H1 (cell line): ENCODE measurements around the gene ASGR1.

Experiments
- CBX5 ChIP-seq: fragments of 300-800, 300-1000 bp; sonication (generic); IDR thresholded peaks from 2 replicates; pipeline ENCODE4 v1.7.1; 2016; ENCODE audit warnings: antibody characterized with exemption, low read length, low read depth
- CEBPB ChIP-seq: IDR thresholded peaks from 2 replicates; pipeline ENCODE4 v1.6.1; 2012; ENCODE audit warnings: low read depth, low read length
- CTCF ChIP-seq, 3 experiments: IDR thresholded peaks; 1 replicate in 2 of 3; 2 replicates in 1 of 3; pipeline versions ENCODE4 v1.5.1 to v1.6.1; 2011; ENCODE audit warnings: low read length in 3 of 3, mild to moderate bottlenecking in 3 of 3, inconsistent platforms in 2 of 3, low read depth in 1 of 3, moderate library complexity in 1 of 3; ENCODE audit not compliant: insufficient read depth in 1 of 3; ENCODE audit errors: control extremely low read depth in 1 of 3
- FOSL1 ChIP-seq: IDR thresholded peaks from 2 replicates; pipeline ENCODE4 v1.6.1; 2011; ENCODE audit warnings: mild to moderate bottlenecking, low read depth, low read length, moderate library complexity; ENCODE audit not compliant: insufficient read depth
- GABPA ChIP-seq: IDR thresholded peaks from 2 replicates; pipeline ENCODE4 v1.6.1; 2011; ENCODE audit warnings: mild to moderate bottlenecking, low read length, moderate library complexity, borderline replicate concordance; ENCODE audit not compliant: insufficient read depth
- MAX ChIP-seq: IDR thresholded peaks from 2 replicates; pipeline ENCODE4 v1.6.1; 2012; ENCODE audit warnings: inconsistent platforms
- POLR2A ChIP-seq, 2 experiments: IDR thresholded peaks; 1 replicate in 1 of 2; 2 replicates in 1 of 2; pipeline ENCODE4 v1.6.1; 2011; ENCODE audit warnings: low read depth in 2 of 2, low read length in 2 of 2, mild to moderate bottlenecking in 2 of 2; ENCODE audit errors: control extremely low read depth in 1 of 2
- RAD21 ChIP-seq, 2 experiments: IDR thresholded peaks in 1 of 2; conservative IDR thresholded peaks in 1 of 2; 2 replicates each; pipeline ENCODE4 v1.6.1; 2011; ENCODE audit warnings: low read depth in 2 of 2, low read length in 2 of 2, improper control_type of control experiment in 1 of 2, inconsistent platforms in 1 of 2, mild to moderate bottlenecking in 1 of 2, moderate library complexity in 1 of 2
- SP2 ChIP-seq: IDR thresholded peaks from 2 replicates; pipeline ENCODE4 v1.6.1; 2012; ENCODE audit warnings: mild to moderate bottlenecking, low read length, inconsistent platforms
- SRF ChIP-seq: IDR thresholded peaks from 2 replicates; pipeline ENCODE4 v1.6.1; 2011; ENCODE audit warnings: mild to moderate bottlenecking, low read depth, low read length, moderate library complexity

- TF ChIP-seq CTCF (IDR thresholded peaks at IDR 0.05; ENCODE audit: control extremely low read depth in 1 of 3, insufficient read depth in 1 of 3, low read depth in 1 of 3, low read length in 3 of 3) = no peak
- no peak for TF ChIP-seq CBX5
- no peak for TF ChIP-seq RAD21 (IDR thresholded peaks at IDR 0.05 in 1 of 2, conservative IDR thresholded peaks at IDR 0.05 in 1 of 2; ENCODE audit: low read depth in 2 of 2, low read length in 2 of 2)
- no peak for TF ChIP-seq POLR2A (IDR thresholded peaks at IDR 0.05; ENCODE audit: control extremely low read depth in 1 of 2, low read depth in 2 of 2, low read length in 2 of 2)
- no peak for TF ChIP-seq CEBPB
- TF ChIP-seq FOSL1 = no peak
- no peak for TF ChIP-seq SRF
- no peak for TF ChIP-seq MAX
- TF ChIP-seq SP2 = no peak
- TF ChIP-seq GABPA = no peak
Observed at GRCh38 chr17:7138800-7139381, 40.3 kb downstream of the ASGR1 start.
